Fibroblast of upper back skin (primary cell): ENCODE measurements around the gene SLC8A3.

Experiments used
- DNase-seq: peaks from one replicate; pipeline ENCODE4 v3.0.0-alpha.2; 2013

SLC8A3 gene

GRCh38 chr14:70116278-70116677 lies 72.5 kb downstream of the SLC8A3 start:
- DNase-seq = no peak

DNA sequence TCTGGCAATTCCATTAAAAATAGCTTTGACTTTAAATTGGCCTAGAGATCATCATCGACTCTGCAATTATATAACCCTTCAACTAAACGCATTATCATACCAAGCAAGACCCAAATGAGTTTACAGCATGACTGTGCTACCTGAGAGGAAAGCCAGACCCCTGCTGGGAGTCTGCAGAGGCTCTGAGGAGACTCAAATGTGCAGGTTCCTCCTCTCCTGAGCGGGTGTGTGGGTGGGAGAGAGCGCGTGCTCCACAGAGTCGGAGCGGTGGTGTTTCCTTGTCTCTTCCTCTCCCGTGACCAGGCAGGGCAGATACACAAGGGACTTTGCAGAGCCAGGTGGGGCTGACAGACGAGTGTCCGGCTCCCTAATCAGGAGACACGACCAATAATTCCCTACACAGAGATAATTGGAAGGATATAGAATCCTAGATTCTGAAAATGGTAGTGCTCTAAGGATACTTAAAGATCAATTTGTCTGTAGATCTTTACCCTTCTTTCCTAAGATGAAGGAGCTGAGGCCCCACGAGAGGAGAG lies 74.1 kb downstream of the SLC8A3 start:
- no peak for DNase-seq

DNA sequence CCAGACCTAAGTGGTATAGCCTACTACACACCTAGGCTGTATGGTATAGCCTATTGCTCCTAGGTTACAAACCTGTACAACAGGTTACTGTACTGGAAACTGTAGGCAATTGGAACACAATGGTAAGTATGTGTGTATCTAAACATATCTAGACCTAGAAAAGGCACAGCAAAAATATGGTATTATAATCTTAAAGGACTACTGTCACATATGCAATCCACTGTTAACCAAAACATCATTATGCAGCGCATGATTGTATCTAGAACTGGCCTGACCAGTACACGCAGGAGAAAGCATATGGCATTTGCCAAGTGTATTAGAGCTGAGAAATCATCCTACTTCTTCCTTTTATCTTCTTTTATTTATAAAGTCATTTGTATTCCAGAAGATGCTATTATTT lies 75.5 kb downstream of the SLC8A3 start:
- DNase-seq = no peak

GRCh38 chr14:70108419-70108818 lies 80.3 kb downstream of the SLC8A3 start:
- no peak for DNase-seq

GRCh38 chr14:70107309-70107708 lies 81.4 kb downstream of the SLC8A3 start:
- DNase-seq = no peak

GRCh38 chr14:70100071-70100470 lies 88.7 kb downstream of the SLC8A3 start:
- no peak for DNase-seq

GRCh38 chr14:70098250-70098809 lies 90.4 kb downstream of the SLC8A3 start:
- DNase-seq = no peak

GRCh38 chr14:70097576-70098249 lies 91.0 kb downstream of the SLC8A3 start:
- no peak for DNase-seq

- DNase-seq = no peak
These were observed 91.9 kb downstream of the SLC8A3 start for GRCh38 chr14:70096866-70097265.

DNA sequence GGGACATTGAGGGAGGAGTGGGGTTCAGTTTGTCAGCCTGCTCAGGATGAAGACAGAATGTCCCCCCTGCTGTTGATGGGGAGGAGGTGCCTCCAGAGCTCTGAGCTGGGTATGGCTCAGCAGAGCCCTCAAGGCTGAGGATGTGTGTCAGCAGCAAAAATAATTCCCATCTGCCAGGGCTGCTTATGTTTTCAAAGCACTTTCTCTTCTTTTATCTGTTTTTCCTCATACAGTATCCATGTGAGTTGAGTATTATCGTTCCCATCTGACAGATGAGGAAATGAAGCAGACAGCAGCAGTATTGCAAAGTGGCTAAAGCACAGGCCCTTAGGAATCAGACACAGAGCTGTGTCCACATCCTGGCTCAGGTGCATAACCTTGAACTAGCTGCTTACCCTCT lies 94.1 kb downstream of the SLC8A3 start:
- no peak for DNase-seq

- no peak for DNase-seq
These were observed 94.6 kb downstream of the SLC8A3 start for GRCh38 chr14:70094106-70094505.

GRCh38 chr14:70093156-70093555 lies 95.6 kb downstream of the SLC8A3 start:
- DNase-seq = no peak

- DNase-seq = no peak
These were observed 101.4 kb downstream of the SLC8A3 start for GRCh38 chr14:70087380-70087697.

- DNase-seq = peak; percentile 35
These were observed 101.9 kb downstream of the SLC8A3 start for GRCh38 chr14:70086685-70087379.

- DNase-seq = no peak
These were observed 104.5 kb downstream of the SLC8A3 start for GRCh38 chr14:70084226-70084625.

GRCh38 chr14:70082394-70082793 lies 106.4 kb downstream of the SLC8A3 start:
- DNase-seq = no peak

DNA sequence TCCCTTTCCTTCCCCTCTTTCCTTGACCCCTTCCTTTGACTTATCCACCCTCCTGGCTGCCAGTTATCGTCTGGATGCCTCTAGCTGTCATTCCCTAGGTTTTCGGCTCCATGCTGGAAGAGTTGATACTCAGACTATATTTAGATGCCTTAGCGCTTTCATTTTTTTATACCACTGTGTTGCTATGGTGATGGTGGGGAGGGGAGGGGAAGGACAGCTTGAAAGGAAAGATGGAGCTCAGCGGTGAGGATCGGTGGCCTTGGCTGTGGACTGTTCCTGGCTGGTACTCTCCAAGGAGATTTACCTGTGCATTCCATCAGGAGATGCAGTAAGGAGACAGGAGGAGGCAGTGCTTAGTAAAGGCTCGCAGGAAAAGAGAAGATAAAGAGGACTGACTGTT lies 108.7 kb downstream of the SLC8A3 start:
- no peak for DNase-seq

GRCh38 chr14:70078329-70078728 lies 110.4 kb downstream of the SLC8A3 start:
- DNase-seq = no peak

DNA sequence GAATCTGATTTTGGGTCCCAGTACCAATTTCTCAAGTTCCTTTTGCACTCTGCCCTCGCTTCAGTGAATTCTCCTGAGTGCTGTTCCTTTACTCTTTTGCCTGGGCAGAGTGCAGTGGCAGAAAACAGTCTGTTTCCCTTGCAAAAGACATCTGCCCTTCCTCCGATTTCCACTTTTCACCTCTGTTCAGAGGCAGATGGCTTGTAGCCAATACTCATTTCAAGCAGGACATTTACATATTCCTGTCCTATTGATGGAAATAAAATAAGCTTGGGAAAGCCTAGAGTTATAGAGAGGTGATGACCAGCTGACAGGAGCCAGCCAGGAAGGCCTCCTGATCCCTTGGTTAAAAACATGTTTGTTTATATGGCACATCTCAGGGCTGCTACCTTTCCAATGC lies 111.0 kb downstream of the SLC8A3 start:
- no peak for DNase-seq

- no peak for DNase-seq
These were observed 111.7 kb downstream of the SLC8A3 start for GRCh38 chr14:70077005-70077404.

DNA sequence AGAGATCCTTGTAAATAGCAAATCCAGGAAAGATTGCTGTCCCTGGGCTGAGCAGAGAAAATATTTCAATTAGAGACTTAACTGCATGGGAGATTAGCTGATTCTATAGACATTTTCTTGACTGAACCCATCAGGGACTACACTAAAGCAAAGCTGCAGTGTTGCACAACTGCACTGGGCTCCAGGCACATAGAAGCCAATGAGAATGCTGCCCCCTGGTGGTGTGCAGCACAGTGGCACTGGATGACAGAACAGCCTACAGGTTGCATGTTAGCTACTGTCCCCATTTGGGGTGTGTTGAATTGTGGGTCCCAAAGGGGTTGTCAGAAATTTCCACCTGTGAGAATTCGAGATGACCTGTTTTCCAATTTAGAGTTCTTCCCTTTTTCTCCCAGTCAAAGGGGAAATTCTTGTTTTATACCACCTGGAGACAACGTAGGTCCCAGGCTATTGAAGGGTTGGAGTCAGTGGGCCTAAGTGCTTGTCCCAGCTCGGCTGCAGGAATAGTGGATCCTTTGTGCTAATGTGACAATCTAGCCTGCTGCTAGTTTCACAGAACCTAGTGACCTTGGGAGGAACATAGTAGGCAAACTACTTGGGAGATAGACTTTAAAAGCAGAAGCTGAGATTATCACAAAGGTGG lies 114.7 kb downstream of the SLC8A3 start:
- peak; percentile 47 for DNase-seq

DNA sequence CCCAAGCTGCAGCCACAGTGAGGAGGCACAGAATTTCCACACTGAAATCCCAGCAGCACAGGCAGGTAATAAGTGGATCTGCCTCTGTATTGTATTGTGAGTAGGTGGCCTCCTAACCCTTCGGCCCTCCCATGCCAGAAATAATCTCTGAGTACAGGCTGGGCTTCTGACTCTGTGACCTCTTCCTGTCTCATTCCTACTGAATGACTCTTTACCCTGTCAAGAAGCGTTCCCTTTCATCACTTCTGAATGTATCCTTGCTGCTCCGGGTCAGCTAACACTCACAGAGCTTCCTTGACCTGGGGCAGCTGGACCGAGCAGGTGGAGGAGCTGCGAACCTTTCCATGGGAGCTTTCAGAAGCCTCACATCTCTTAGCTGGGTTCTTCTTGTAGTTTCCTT lies 119.6 kb downstream of the SLC8A3 start:
- no peak for DNase-seq

GRCh38 chr14:70067810-70068209 lies 120.9 kb downstream of the SLC8A3 start:
- DNase-seq = no peak
